DLD1 (cell line): ENCODE data around the gene SLC37A1.
"Not testable (repeated sequence)": the region's sequence is repeated elsewhere in the genome, so short reads cannot be mapped to it uniquely, and the experiment has no call there.

Experiments used
- in situ Hi-C: cut with HindIII; loops from 2 replicates; pipeline ENCODE4 v1.10.0; 2017; ENCODE audit warnings: low sequenced_read_pairs

The SLC37A1 gene

DNA sequence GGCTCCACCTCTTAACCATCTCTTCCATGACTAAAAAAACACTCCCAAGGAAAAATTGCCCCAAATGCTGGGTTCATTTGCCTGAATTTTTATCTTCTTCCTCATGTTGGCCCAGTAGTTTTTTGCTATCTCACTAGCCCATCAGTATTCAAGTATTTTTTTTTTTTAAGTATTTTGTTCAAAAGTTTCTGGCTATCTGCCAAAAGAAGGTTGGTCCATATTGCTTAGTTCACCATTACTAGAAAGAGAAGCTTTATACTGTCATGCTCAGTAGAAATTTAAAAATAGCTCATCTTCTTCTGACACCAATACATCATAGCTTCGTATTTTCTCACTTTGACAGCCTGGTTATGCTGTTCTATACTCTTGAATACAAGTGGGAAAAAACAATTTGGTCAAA, 98.7 kb downstream of the SLC37A1 start:
- in situ Hi-C loops, result no loop called here

DNA sequence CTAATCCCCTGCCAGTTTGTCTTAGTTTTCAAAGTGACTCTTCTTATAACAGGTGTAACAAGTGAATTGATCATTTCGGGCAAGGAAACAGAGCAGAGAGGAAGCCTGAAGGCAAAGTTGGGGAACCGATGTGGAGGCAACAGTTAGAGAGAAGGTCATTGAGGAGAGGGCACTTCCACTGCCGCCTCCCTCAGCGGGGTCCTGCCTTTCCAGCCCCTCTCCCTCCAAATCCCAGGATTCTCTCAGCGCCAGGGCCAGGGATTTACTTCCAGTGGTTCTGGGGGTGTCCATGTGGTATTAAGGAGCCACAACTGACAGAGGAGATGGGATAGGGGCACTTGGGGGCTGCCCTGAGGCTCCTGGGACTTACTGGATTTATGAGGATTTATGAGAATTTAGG, 100.1 kb downstream of the SLC37A1 start:
- in situ Hi-C loops, result no loop called here

DNA sequence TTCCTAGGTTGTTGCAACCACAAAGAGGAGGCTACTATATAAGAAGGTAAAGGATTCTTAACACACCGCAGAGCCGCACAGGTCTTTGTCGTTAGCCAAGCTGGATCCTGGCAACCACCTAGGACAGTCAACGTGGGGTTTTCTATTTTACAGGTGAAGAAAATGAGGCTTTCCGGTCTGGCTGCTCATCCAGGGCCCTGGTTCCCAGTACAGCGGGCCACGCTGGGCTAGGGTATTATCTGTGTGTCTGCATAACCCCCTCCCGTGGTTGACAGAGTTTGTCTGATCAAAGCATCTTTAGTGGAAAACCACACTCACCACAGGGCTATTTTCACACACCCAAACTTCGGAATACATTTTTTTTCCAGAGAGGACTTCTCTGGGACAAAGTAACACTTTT, 100.7 kb downstream of the SLC37A1 start:
- in situ Hi-C loops, result no loop called here

DNA sequence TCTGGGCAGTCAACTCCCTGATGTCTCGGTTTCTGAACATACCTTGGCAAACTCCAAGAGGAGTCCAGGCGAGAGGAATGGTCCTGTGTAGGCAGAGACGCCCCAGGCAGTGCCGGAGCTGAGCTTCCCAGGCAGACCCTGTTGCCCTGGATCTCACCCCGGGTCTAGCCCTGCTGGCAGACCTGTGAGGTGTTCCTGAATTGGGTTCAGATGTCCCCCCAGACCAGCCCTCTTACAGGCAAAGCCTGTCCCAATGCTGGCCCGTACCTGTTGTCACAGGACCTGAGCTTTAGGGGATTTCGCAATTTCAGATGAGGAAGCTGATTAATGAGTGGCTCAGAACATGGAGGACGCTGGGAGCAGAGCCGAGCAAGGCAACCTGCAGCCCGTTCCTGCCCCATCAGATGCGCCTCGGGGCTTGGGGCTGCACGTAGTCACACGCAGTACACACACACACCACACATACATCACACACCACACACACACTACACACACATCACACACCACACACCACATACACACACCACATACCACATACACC, 101.2 kb downstream of the SLC37A1 start:
- in situ Hi-C loops, result no loop called here

DNA sequence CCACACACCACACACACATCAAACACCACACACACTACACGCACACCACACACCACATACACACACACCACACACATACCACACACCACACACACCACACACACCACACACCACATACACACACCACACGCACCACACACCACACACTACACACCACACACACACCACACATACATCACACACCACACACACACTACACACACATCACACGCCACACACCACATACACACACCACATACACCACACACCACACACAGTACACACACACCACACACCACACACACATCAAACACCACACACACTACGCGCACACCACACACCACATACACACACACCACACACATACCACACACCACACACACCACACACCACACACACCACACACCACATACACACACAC, 101.7 kb downstream of the SLC37A1 start:
- in situ Hi-C loops, result not testable (repeated sequence)

DNA sequence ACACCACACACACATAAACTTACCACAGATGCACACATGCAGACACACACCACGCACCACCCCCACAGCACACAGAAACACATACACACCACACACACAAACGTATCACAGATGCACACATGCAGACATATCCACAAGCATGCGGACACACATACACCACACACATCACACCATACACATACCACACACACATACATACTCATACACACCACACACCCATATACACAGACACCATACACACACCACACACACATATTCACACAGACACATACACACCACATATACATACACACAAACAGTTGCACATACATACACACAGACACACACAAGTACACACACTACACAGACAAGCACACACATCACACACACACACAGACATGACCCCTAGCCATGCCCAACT, 102.3 kb downstream of the SLC37A1 start:
- in situ Hi-C loops, result no loop called here

DNA sequence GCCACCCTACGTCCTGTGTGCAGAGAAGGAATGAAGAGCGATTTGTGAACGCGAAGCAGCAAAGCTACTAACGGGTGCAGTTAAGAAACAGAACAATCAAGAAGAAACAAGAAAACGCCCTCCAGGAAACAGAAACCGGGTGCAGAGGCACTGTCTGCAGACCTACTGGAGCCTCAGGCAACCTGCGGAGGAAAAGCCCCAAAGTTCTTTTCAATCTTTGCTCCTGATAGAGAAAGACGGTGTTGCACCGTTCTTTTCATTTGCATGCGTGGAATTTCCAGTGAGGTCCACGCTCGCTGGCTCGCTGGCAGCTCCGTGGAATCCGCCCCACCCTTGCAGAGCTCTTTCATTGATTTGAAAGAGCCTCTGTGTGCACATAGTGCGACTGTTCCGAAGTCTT, 102.8 kb downstream of the SLC37A1 start:
- in situ Hi-C loops, result no loop called here

DNA sequence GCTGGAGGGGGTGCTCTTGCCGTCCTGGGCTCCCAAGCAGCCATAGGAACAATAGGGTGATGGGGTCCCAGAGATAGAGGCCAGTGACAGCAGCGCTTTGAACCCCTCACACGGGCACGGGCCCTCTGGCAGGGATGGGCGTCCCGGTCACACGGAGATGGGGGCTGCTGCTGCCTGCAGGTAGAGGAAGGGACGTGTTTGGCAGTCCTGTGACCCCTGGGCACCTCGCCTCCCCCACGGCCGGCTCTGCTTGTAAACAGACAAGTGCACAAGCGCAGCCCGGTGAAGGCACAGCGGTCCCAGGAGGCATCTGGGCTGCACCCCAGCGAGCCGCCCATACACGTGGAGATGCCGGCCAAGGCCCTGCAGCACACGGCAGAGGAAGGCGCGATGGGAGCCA, 103.3 kb downstream of the SLC37A1 start:
- in situ Hi-C loops, result no loop called here

DNA sequence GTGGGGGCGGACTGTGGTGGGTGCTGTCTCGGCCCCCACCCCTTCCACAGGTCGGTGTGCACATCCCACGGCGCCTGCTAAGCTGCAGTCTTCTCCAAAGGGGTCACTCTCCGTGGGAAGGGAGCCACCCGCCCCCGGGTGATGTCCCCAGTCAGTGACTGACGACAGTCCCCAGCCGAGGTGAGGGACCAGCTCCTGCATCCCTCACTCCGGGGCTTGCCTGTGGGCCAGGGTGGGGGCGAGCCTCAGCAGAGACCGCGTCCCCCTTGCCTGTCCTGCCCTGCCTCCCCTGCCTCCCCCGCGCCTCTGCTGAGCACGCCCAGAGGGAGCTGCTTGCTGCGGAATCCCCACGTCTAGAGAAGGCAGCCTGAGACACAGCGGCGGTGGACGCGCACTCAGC, 103.8 kb downstream of the SLC37A1 start:
- in situ Hi-C loops, result no loop called here

DNA sequence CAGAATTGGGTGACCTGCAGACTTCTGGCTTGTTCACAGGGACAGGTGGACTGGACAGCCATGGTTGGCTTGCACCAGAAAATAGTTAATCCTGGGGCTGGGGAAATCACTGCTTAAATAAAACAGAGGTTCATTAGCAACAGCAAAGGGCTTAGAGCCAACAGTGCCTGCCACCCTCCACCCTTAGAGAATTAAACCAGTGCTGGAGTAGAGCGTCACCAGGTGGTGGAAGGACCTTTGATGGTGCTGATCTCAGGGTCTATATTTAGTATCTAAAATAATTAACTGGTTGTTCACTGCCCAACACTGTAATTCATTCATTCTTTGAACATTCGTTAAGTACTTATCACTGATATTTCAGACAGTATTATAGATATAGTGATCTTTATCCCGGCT, 105.1 kb downstream of the SLC37A1 start:
- in situ Hi-C loops, result no loop called here

DNA sequence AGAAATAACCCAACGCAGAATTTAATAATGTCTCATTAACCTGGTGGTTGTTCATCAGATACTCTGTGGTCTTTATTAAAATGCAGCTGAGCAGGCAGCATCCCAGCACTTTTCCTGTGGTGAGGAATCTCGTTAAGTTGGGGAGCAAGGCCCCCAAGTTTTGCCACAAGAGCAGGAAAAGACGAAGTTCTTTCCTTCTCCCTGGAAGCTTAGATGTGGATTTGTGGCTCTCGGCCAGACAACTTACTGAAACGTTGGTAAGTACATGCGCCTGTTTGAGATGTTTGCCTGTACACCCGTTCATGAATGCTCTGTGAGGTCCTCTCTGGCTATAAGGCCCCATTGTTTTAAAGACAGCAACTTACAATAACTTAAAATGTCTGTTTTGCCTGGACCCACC, 105.5 kb downstream of the SLC37A1 start:
- in situ Hi-C loops, result no loop called here

DNA sequence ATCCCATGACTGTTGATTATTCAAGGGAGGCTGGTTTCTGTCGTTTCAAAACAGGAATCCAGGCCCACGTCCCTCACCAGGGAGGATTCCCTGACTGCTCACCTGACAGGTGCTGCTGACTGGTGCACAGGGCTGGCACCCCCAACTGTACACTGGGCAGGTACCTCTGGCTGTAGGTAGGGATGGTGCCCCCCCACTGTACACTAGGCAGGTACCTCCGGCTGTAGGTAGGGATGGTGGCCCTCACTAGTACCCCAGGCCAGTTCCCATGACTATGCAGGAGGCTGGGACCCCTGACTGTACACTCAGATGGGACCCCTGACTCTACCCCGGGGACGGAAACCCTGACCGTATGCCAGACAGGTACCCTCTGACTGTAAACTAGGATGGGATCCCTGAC, 106.2 kb downstream of the SLC37A1 start:
- in situ Hi-C loops, result no loop called here

DNA sequence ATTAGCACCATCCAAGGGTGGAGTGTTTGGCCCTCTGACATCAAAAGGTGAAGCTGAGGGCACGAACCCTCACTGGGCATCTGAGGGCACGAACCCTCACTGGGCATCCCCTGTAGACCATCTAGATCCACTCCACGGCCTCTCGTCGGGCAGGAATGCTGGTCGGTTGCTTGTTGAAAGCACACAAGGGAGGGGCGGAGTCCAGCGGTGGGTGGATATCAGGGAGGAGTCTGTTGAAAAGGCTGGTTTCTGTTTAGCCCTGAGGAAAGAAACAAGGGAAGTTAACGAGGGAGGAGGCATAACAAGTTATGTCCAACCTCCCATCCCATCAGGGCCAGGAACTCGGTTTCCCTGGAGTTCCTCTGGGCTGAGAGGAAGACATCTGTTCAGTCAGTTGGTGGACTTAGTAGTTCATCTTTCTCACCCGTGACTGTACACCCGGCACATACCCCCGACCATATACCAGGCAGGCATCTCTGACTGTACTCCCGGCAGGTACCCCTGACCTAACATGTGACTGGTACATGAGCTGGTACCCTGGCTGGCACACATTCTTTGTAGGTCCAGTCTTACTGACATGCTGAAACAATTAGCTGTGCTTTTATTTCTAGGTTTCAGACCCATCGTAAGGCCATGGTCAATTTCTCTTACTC, 107.6 kb downstream of the SLC37A1 start:
- in situ Hi-C loops, result no loop called here

DNA sequence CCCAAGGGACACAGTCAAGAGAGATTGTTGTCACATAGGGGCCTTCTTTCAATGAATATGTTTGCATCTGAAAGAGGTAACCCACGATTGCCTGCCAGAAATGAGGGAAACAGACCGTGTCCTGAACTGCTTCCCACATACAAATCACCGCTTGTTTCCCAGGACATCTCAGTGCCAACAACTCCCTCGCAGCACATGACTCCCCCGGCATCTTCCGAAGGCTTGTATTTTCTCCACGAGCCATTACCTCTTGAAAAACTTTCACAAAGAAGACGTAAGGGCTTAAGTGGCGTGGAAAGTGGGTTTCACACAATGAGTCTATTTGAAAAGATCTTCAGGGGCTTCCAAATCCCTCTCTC, 108.1 kb downstream of the SLC37A1 start:
- in situ Hi-C loops, result no loop called here

DNA sequence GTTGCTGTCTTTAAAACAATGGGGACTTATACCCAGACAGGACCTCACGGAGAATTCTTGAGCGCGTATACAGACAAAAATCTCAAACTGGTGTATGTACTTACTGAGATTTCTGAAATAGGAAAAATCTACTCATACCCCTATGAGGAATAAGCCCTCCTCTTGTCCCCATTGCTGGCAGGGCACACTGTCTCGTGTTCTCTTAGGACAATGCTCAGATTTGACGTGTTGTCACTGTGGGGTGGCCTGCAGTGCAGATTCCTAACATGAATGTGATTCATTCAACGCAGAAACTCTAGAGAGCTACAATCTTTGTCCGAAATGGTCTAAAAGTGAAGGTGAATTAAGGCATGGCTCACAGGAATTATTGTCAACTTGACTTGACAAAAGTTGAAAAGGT, 108.6 kb downstream of the SLC37A1 start:
- in situ Hi-C loops, result no loop called here

DNA sequence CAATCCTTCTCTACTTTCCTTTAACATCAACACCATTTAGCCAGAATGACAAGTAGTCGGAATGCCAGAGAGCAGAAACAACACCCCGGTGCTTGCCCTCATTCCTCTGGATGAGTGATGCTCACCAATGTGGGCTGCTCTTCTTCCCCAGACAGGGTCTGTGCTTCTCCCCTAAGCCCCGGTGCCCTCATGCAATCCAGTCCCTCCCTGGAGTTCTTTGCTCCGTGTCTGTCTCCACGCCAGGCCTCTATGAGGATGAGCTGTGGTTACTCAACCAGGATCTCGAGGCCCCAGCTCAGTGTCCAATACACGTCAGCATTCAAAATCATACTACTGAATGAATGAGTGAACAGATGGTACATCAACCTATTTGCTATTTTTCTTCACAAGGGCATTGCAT, 110.0 kb downstream of the SLC37A1 start:
- in situ Hi-C loops, result no loop called here

DNA sequence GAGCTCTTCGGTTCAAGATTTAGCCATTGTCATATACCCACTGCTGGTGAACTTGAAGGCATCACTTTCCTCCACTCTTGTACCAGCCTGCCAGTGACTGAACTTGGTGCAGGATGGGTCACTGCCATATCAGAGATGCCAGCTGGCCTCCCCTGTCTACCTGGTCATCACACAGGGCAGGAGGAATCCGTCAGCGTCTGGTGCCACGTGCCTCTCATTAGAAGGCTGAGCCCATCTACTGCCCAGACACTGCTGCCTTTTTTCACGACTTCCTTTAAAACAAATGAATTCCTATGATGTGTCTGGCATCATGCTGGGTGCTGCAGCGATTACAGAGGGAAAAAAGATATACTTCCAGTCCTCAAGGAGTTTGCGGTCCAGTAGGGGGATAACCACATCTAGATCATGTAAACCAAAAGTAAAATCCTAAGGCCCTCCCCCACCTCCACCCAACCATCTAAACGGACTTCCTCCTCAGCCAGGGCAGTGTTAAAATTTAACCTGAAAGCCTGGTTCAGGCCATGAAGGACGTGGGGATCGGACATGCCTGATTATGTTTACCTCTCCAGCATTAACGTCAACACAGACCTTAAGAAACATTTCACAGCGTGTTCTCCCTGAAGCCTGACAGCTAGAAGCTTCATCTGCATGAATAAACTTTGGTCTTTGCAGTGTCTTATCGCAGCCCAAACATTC, 110.6 kb downstream of the SLC37A1 start:
- in situ Hi-C loops, result no loop called here

DNA sequence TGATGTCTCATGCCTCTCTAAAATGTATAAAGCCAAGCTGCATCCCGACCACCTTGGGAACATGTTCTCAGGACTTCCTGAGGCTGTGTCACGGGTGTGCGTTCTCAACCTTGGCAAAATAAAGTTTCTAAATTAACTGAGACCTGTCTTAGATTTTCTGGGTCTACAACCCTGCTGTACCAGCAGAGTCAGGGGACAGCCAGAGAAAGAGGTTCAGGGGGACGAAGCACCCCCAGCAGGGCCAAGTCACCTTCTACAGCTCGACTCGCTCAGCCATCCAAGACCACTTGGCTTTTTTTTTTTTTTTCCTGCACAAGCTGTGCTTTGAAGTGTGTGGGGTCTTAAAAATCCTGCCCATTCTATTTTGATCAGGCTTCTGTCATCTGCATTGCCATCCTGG, 111.3 kb downstream of the SLC37A1 start:
- in situ Hi-C loops, result no loop called here

DNA sequence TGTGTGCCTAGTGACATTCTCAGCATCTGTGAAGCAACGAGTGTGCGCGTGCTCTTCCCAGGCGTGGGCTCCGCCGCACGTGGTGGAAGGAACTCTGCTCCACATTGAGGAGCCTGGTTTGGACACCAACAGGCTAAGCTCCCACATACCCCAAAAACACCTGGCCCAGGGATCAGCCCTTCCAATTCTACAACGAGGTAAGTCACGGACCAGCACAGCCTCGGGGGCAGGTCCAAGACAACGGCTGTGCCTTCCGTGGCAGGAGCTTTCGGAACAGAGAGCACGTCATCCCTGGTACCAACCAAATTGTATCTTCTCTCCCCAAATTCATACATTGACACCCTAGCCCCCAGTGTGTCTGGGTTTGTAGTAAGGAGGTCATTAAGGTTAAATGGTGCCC, 112.5 kb downstream of the SLC37A1 start:
- in situ Hi-C loops, result no loop called here

DNA sequence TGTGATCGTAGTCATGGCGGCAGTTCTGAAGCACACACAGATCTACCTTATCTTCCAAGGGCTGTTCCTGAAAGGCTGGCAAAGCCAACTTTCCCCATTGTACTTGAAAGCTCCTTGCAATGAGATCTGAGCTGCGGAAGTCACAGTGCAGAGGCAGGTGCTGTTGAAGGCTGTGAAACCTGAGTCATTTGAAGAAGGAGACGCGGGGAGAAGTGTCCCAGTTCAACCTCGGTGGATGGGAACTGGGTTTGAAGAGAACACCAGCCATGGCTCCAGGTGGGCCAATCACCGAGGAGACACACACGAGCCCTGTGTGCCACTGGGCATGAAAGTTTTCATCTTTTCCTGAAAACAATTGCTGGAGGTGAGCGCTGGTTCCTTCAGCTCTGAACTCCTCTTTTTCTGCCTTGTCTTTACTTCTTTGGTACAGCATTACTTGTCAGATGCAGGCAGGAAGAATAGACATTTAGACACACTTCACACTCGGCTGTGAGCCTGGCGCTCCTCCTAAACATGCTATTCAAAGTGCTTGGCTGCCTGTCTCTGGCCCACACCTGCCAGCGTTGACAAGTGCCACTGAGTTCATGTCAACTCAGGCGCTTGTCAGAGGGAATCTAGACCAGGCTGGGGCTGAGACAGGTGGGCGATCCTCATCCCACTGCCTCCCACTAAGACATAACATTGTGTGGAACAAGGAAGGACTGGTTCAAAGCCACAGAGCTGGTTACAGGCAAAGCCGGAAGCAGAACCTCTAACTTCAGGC, 114.1 kb downstream of the SLC37A1 start:
- in situ Hi-C loops, result no loop called here

DNA sequence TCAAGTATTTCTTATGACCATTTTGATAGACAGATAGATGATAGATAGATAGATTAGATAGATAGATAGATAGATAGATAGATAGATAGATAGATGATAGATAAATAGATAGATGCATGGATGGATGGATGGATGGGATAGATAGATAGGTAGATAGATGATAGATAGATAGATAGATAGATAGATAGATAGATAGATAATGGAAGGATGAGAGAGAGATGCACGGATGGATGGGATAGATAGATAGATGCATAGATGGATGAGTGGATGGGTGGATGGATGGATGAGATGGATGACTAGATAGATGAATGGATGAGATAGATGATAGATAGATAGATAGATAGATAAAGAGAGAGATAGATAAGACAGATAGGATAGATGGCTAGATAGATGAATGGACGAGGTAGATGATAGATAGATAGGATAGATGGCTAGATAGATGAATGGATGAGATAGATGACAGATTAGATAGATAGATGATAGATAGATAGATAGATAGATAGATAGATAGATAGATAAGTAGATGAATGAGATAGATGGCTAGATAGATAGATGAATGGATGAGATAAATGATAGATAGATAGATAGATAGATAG, 114.9 kb downstream of the SLC37A1 start:
- in situ Hi-C loops, result not testable (repeated sequence)
